ENCODE results near the gene ZNF444. TPM values are rescaled to one million over a fixed set of nuclear protein-coding genes. Genes with fewer than 3 reads are reported as not detected.

The ZNF444 gene
- total RNA-seq, 1 experiment from 2014 or later: 84.0 TPM

- TF ChIP-seq ZNF281 (CRISPR knock-in tag; IDR thresholded peaks at IDR 0.05): peak; percentile 48; the same call in 1 of the 2 replicates
- no peak for TF ChIP-seq CDX4 (CRISPR knock-in tag; IDR thresholded peaks at IDR 0.05; ENCODE audit: borderline replicate concordance)
- TF ChIP-seq, protein P1, sequence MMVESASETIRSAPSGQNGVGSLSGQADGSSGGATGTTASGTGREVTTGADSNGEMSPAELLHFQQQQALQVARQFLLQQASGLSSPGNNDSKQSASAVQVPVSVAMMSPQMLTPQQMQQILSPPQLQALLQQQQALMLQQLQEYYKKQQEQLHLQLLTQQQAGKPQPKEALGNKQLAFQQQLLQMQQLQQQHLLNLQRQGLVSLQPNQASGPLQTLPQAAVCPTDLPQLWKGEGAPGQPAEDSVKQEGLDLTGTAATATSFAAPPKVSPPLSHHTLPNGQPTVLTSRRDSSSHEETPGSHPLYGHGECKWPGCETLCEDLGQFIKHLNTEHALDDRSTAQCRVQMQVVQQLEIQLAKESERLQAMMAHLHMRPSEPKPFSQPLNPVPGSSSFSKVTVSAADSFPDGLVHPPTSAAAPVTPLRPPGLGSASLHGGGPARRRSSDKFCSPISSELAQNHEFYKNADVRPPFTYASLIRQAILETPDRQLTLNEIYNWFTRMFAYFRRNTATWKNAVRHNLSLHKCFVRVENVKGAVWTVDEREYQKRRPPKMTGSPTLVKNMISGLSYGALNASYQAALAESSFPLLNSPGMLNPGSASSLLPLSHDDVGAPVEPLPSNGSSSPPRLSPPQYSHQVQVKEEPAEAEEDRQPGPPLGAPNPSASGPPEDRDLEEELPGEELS (CRISPR knock-in tag; IDR thresholded peaks at IDR 0.05): no peak
- no peak for TF ChIP-seq ZNF263 (CRISPR knock-in tag; IDR thresholded peaks at IDR 0.05; ENCODE audit: low read depth)
These were observed 20.5 kb upstream of the ZNF444 start (continued) for GRCh38 chr19:56120371-56121179.

- no peaks in the 10 kb centered on the region for H3K36me3 Mint-ChIP-seq
- no peaks in the 10 kb centered on the region for H3K9me3 Mint-ChIP-seq
- H3K27ac Mint-ChIP-seq: peak within 1 kb of the TSS; percentile 96
- ChIA-PET CTCF (interaction anchor here (0.6 to 1.5 kb wide), 10 partner anchors 13 to 515 kb away, joined by 3 to 8 read pairs (median 4); partner anchors contain the start of gene U2AF2), POLR2A (interaction anchor here (0.5 to 1.5 kb wide), 8 partner anchors 10 to 1208 kb away, joined by 3 to 5 read pairs (median 4); no protein-coding TSS in a partner anchor)
- DNase-seq (ENCODE audit: low spot score) (peak; percentile 99), ATAC-seq (peak; percentile 84)
- H3K27me3 Mint-ChIP-seq (ENCODE audit: low read depth): no peaks in the 10 kb centered on the region
- peak within 1 kb of the TSS; percentile 84 for H3K4me3 Mint-ChIP-seq
- peaks cover 29% of the 10 kb centered on the region for H3K4me1 Mint-ChIP-seq
- TF ChIP-seq TCF7 (CRISPR knock-in tag; IDR thresholded peaks at IDR 0.05; ENCODE audit: low read depth) (no peak), ATF2 (CRISPR knock-in tag; IDR thresholded peaks at IDR 0.05; ENCODE audit: borderline replicate concordance, low read depth) (no peak), HMGA2 (CRISPR knock-in tag; IDR thresholded peaks at IDR 0.05) (no peak), NFE2L1 (CRISPR knock-in tag; IDR thresholded peaks at IDR 0.05) (no peak), ESRRA (CRISPR knock-in tag; IDR thresholded peaks at IDR 0.05; ENCODE audit: borderline replicate concordance) (no peak), RORB (CRISPR knock-in tag; IDR thresholded peaks at IDR 0.05) (no peak), ETV6 (CRISPR knock-in tag; IDR thresholded peaks at IDR 0.05) (peak; percentile 88; the same call in 1 of the 2 replicates), ZNF138 (CRISPR knock-in tag; conservative IDR thresholded peaks at IDR 0.05) (no peak), ZNF423 (CRISPR knock-in tag; IDR thresholded peaks at IDR 0.05) (peak; percentile 81), CREB1 (CRISPR knock-in tag; IDR thresholded peaks at IDR 0.05) (no peak), SMAD4 (CRISPR knock-in tag; IDR thresholded peaks at IDR 0.05) (no peak)
- TF ChIP-seq, protein P2, sequence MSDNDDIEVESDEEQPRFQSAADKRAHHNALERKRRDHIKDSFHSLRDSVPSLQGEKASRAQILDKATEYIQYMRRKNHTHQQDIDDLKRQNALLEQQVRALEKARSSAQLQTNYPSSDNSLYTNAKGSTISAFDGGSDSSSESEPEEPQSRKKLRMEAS (CRISPR knock-in tag; IDR thresholded peaks at IDR 0.05): peak; percentile 23; the same call in 1 of the 2 replicates
- TF ChIP-seq, protein P3, sequence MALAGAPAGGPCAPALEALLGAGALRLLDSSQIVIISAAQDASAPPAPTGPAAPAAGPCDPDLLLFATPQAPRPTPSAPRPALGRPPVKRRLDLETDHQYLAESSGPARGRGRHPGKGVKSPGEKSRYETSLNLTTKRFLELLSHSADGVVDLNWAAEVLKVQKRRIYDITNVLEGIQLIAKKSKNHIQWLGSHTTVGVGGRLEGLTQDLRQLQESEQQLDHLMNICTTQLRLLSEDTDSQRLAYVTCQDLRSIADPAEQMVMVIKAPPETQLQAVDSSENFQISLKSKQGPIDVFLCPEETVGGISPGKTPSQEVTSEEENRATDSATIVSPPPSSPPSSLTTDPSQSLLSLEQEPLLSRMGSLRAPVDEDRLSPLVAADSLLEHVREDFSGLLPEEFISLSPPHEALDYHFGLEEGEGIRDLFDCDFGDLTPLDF (CRISPR knock-in tag; IDR thresholded peaks at IDR 0.05): 0 out of 2 replicates have a peak, but pooled peaks have one; percentile 7
- TF ChIP-seq, protein P4, sequence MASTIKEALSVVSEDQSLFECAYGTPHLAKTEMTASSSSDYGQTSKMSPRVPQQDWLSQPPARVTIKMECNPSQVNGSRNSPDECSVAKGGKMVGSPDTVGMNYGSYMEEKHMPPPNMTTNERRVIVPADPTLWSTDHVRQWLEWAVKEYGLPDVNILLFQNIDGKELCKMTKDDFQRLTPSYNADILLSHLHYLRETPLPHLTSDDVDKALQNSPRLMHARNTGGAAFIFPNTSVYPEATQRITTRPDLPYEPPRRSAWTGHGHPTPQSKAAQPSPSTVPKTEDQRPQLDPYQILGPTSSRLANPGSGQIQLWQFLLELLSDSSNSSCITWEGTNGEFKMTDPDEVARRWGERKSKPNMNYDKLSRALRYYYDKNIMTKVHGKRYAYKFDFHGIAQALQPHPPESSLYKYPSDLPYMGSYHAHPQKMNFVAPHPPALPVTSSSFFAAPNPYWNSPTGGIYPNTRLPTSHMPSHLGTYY (CRISPR knock-in tag; IDR thresholded peaks at IDR 0.05): no peak
These were observed 19.6 kb upstream of the ZNF444 start, which contains the start of gene ZNF787 for GRCh38 chr19:56121180-56122167. Gene ZNF787 (minus strand): TSS chr19:56121295. CDS start chr19:56103217, 18,078 bp downstream.
